OCI-LY3 (cell line): Measurements from ENCODE around the gene SYCN.

ENCODE experiments used
- EZH2phosphoT487 ChIP-seq: fragments of 200-600 bp; shearing (Covaris generic); IDR thresholded peaks from 2 replicates; pipeline ENCODE4 v1.6.1; 2018; ENCODE audit warnings: antibody characterized with exemption, mixed run types, low read depth
- TF ChIP-seq, protein P1 (sequence below): fragments of 200-600, 300-600 bp; sonication (generic); IDR thresholded peaks from 2 replicates; pipeline ENCODE4 v1.5.1; 2014; ENCODE audit warnings: antibody characterized with exemption, low read length, low read depth

DNA sequence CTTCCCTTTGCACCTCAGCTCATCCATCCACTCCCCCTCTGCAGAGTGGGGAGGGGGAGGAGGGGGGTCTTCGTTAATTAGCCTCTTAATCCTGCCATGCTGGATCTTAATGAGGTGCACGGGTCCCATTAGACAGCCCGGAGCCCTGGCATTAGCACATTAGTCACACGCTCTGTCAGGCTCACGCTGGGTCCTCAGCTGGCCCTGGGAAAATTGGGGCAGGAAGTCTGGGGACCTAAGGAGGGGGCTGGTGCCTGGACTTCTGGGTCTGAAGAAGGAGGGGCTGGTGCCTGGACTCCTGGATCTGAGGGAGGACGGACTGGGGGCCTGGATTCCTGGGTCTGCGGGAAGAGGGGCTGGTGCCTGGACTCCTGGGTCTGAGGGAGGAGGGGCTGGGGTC lies 7.7 kb downstream of the SYCN start:
- TF ChIP-seq, protein P1, sequence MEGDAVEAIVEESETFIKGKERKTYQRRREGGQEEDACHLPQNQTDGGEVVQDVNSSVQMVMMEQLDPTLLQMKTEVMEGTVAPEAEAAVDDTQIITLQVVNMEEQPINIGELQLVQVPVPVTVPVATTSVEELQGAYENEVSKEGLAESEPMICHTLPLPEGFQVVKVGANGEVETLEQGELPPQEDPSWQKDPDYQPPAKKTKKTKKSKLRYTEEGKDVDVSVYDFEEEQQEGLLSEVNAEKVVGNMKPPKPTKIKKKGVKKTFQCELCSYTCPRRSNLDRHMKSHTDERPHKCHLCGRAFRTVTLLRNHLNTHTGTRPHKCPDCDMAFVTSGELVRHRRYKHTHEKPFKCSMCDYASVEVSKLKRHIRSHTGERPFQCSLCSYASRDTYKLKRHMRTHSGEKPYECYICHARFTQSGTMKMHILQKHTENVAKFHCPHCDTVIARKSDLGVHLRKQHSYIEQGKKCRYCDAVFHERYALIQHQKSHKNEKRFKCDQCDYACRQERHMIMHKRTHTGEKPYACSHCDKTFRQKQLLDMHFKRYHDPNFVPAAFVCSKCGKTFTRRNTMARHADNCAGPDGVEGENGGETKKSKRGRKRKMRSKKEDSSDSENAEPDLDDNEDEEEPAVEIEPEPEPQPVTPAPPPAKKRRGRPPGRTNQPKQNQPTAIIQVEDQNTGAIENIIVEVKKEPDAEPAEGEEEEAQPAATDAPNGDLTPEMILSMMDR: no peak
- no peak for TF ChIP-seq EZH2phosphoT487
